Lower lobe of right lung (tissue), 2 donors: ENCODE data around the gene LPCAT3. TPM values are rescaled to one million over a fixed set of nuclear protein-coding genes. Genes with fewer than 3 reads are reported as not detected.

ENCODE experiments used
- ATAC-seq, 2 donors: fragments of 200-7000 bp; cut with Tn5 transposase; one replicate each; pipeline ENCODE4 v1.9.1; 2020 to 2022; ENCODE audit warnings: mild to moderate bottlenecking in 2 of 2, moderate library complexity in 2 of 2
- DNase-seq: peaks from one replicate; pipeline ENCODE4 v3.0.0-alpha.2; 2020
- H3K27ac ChIP-seq: fragments of 200-600 bp; one replicate; pipeline ENCODE4 v1.8.0; 2022
- H3K27me3 ChIP-seq: fragments of 200-600 bp; one replicate; pipeline ENCODE4 v1.8.0; 2022; ENCODE audit warnings: low read depth
- H3K36me3 ChIP-seq: fragments of 200-600 bp; one replicate; pipeline ENCODE4 v1.8.0; 2022; ENCODE audit warnings: mild to moderate bottlenecking
- H3K4me1 ChIP-seq: fragments of 200-600 bp; one replicate; pipeline ENCODE4 v1.8.0; 2022
- H3K4me3 ChIP-seq: fragments of 200-600 bp; one replicate; pipeline ENCODE4 v1.8.0; 2022; ENCODE audit warnings: mild to moderate bottlenecking
- H3K9me3 ChIP-seq: fragments of 200-600 bp; one replicate; pipeline ENCODE4 v1.8.0; 2022
- CTCF ChIP-seq: fragments of 200-600 bp; IDR thresholded peaks from one replicate; pipeline ENCODE4 v1.8.0; 2022; ENCODE audit warnings: antibody characterized with exemption, mild to moderate bottlenecking
- intact Hi-C: fragments of 100-400 bp; cut with DNase I; formaldehyde crosslinking; loops from one replicate; pipeline ENCODE4 v1.11.0; 2022
- total RNA-seq: library from RNA; stranded (reverse); fragmentation: NEBNext Ultra II Directional; extraction: Animal tissue kit (Norgen Biotek cat#: 25700); gene quantifications from one replicate; pipeline ENCODE4 v1.2.1, GENCODE V29; 2021
- donor health status: DM: no; HTN: yes; CAD: no; lungs with severe emphysema.

The LPCAT3 gene
- total RNA-seq, 1 donor from 2014 or later, result 67.7 TPM

- no peak for TF ChIP-seq CTCF
- intact Hi-C loops, result no loop called here
- Histone ChIP-seq H3K4me1 (peaks cover 87% of the 10 kb centered on the region), H3K27ac (peak overlapping the region; percentile 90), H3K9me3 (no peaks in the 10 kb centered on the region), H3K27me3 (no peaks in the 10 kb centered on the region), H3K4me3 (peak overlapping the region; percentile 33), H3K36me3 (peaks cover 46% of the 10 kb centered on the region)
- DNase-seq (no peak), ATAC-seq (no peak)
These were observed 58.3 kb downstream of the LPCAT3 start for GRCh38 chr12:6959805-6960592.

- DNase-seq, result peak; percentile 52
- Histone ChIP-seq H3K4me1 (peaks cover 87% of the 10 kb centered on the region), H3K9me3 (no peaks in the 10 kb centered on the region), H3K27me3 (no peaks in the 10 kb centered on the region), H3K36me3 (peaks cover 43% of the 10 kb centered on the region), H3K4me3 (peak overlapping the region; percentile 33), H3K27ac (peak overlapping the region; percentile 90)
- no peak for ATAC-seq
- no peak for TF ChIP-seq CTCF
- intact Hi-C loops, result no loop called here
These were observed 59.0 kb downstream of the LPCAT3 start for GRCh38 chr12:6959058-6959804.

GRCh38 chr12:6958609-6959057, 59.6 kb downstream of the LPCAT3 start:
- ATAC-seq, result no peak
- no peaks in the 10 kb centered on the region for H3K9me3 ChIP-seq
- H3K27me3 ChIP-seq, result no peaks in the 10 kb centered on the region
- no peak for TF ChIP-seq CTCF
- peak overlapping the region; percentile 90 for H3K27ac ChIP-seq
- H3K4me3 ChIP-seq, result peak overlapping the region; percentile 33
- H3K36me3 ChIP-seq, result peaks cover 43% of the 10 kb centered on the region
- DNase-seq, result no peak
- intact Hi-C loops, result no loop called here
- H3K4me1 ChIP-seq, result peaks cover 93% of the 10 kb centered on the region

GRCh38 chr12:6957741-6958608, 60.3 kb downstream of the LPCAT3 start:
- Histone ChIP-seq H3K27ac (peak overlapping the region; percentile 90), H3K36me3 (peaks cover 47% of the 10 kb centered on the region), H3K4me3 (peak overlapping the region; percentile 33), H3K9me3 (no peaks in the 10 kb centered on the region), H3K27me3 (no peaks in the 10 kb centered on the region), H3K4me1 (peaks cover 94% of the 10 kb centered on the region)
- intact Hi-C loops, result no loop called here
- TF ChIP-seq CTCF, result no peak
- ATAC-seq (no peak), DNase-seq (peak; percentile 39)

- H3K4me1 ChIP-seq, result peaks cover 87% of the 10 kb centered on the region
- intact Hi-C loops, result no loop called here
- no peaks in the 10 kb centered on the region for H3K27me3 ChIP-seq
- DNase-seq (peak; percentile 41), ATAC-seq (no peak)
- no peak for TF ChIP-seq CTCF
- H3K27ac ChIP-seq, result peak overlapping the region; percentile 90
- no peaks in the 10 kb centered on the region for H3K9me3 ChIP-seq
- peaks cover 47% of the 10 kb centered on the region for H3K36me3 ChIP-seq
- no peak overlapping the region for H3K4me3 ChIP-seq
These were observed 61.0 kb downstream of the LPCAT3 start for GRCh38 chr12:6957151-6957701.
